ENCODE results near the gene SDHAF2.

DNA sequence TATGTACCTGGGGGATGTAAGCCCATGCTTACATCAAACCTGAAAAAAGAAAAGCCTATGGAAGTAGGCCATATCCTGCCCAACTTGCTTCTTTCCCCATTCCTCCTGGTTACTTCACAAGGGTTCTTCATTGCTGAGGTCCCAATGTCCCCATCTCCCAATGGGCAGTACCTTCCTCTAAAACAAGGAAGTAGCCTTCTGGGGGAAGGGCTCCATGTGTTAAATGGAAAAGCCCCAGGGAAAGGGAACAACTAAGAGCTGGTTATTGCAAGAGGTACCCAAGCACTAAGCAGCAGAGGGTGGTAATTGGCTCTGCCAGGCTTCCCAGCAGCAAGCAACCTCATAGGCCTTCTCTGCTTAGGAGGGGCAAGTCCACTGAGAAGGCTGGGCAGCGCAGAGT, 26.3 kb upstream of the SDHAF2 start:
- TF ChIP-seq POLR2AphosphoS5 (IDR thresholded peaks at IDR 0.05; ENCODE audit: borderline replicate concordance, low read depth, low read length) (no peak), EZH2 (IDR thresholded peaks at IDR 0.05) (no peak), FOXP2 (optimal IDR thresholded peaks at IDR 0.05; ENCODE audit: control extremely low read depth, extremely low read length, insufficient read depth) (no peak)
